Measurements from ENCODE around the gene NID2. TPM values are rescaled to one million over a fixed set of nuclear protein-coding genes. Genes with fewer than 3 reads are reported as not detected.

The NID2 gene
- total and polyA plus RNA-seq, 9 of the 15 experiments (the other 6 are each of a cell fraction or from before 2014, with no cell fraction given): 0.04 to 0.45 (median 0.16) TPM; not detected in 3

DNA sequence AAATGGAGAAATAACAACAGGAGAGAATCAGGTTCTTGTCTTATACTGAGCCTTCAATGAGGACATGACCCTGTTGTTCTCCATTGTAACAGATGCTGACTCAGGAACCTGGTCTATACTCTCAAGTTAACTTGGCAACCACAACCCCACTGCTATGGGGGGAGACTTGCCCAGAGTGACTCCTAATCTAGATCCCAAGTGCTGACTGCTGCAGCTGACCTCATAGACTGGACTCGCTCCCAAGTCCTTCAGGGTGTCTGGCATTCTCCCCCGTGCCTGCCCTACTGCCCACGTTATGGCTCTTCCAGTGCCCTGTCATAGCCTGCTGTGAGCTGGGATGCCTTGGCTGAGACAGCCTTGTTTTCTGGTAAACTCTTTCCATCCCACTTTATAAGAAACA, 37.1 kb downstream of the NID2 start:
- no peaks in the 10 kb centered on the region; a peak in 1 of 5 replicates for H3K4me1 ChIP-seq (replicated peaks in 1 of 2; ENCODE audit: control insufficient read depth in 2 of 2, insufficient read depth in 2 of 2, low read length in 2 of 2)
- no peaks in the 10 kb centered on the region for H3K79me2 ChIP-seq (ENCODE audit: control insufficient read depth, insufficient read depth, low read length)
- FAIRE-seq (no peak), ATAC-seq (no peak), DNase-seq (ENCODE audit: extremely low read depth in 1 of 4, low spot score in 3 of 4) (no peak)
- intact Hi-C loops (cut with micrococcal nuclease) (no loop called here), in situ Hi-C loops (cut with MboI) (no loop called here)
- no peak overlapping the region for H3K27ac ChIP-seq (ENCODE audit: extremely low read depth, low read depth, low read length)
- H3K9me1 ChIP-seq (ENCODE audit: control insufficient read depth, insufficient read depth, low read length): no peaks in the 10 kb centered on the region
- H3K4me2 ChIP-seq (ENCODE audit: insufficient read depth, low read length): no peak overlapping the region
- ChIA-PET CTCF (ENCODE audit: low intra/inter-chr PET ratio) (no interaction called here), POLR2A (no interaction called here)
- no peak overlapping the region for H3K4me3 ChIP-seq
- no TSS peak for BruUV-seq (replicated peaks)
- no peak overlapping the region for H2AFZ ChIP-seq (ENCODE audit: low read depth, low read length)
- H3K27me3 ChIP-seq (ENCODE audit: control insufficient read depth in 2 of 2, insufficient read depth in 2 of 2, low read length in 2 of 2): peaks cover 0 to 4% of the 10 kb centered on the region in 2 experiments; a peak in 1 of 5 replicates
- TF ChIP-seq BHLHE40 (IDR thresholded peaks at IDR 0.05; ENCODE audit: low read length) (no peak), C11orf30 (IDR thresholded peaks at IDR 0.05; ENCODE audit: low read depth) (peak; percentile 20; the same call in 1 of the 2 replicates), TARDBP (IDR thresholded peaks at IDR 0.05) (no peak)
- TF ChIP-seq, protein P1, sequence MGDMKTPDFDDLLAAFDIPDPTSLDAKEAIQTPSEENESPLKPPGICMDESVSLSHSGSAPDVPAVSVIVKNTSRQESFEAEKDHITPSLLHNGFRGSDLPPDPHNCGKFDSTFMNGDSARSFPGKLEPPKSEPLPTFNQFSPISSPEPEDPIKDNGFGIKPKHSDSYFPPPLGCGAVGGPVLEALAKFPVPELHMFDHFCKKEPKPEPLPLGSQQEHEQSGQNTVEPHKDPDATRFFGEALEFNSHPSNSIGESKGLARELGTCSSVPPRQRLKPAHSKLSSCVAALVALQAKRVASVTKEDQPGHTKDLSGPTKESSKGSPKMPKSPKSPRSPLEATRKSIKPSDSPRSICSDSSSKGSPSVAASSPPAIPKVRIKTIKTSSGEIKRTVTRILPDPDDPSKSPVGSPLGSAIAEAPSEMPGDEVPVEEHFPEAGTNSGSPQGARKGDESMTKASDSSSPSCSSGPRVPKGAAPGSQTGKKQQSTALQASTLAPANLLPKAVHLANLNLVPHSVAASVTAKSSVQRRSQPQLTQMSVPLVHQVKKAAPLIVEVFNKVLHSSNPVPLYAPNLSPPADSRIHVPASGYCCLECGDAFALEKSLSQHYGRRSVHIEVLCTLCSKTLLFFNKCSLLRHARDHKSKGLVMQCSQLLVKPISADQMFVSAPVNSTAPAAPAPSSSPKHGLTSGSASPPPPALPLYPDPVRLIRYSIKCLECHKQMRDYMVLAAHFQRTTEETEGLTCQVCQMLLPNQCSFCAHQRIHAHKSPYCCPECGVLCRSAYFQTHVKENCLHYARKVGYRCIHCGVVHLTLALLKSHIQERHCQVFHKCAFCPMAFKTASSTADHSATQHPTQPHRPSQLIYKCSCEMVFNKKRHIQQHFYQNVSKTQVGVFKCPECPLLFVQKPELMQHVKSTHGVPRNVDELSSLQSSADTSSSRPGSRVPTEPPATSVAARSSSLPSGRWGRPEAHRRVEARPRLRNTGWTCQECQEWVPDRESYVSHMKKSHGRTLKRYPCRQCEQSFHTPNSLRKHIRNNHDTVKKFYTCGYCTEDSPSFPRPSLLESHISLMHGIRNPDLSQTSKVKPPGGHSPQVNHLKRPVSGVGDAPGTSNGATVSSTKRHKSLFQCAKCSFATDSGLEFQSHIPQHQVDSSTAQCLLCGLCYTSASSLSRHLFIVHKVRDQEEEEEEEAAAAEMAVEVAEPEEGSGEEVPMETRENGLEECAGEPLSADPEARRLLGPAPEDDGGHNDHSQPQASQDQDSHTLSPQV (IDR thresholded peaks at IDR 0.05): no peak
- no peaks in the 10 kb centered on the region for H3K36me3 ChIP-seq (ENCODE audit: control insufficient read depth, insufficient read depth, low read length)
- 12% methylated on average over 3 of the region's 3 CpGs for WGBS (ENCODE audit: insufficient coverage, low coverage, missing lambda C conversion rate)
- H4K20me1 ChIP-seq (replicated peaks; ENCODE audit: control insufficient read depth, insufficient read depth, low read length): no peaks in the 10 kb centered on the region
- H3K9me3 ChIP-seq (replicated peaks; ENCODE audit: control insufficient read depth, insufficient read depth, low read depth, low read length): no peaks in the 10 kb centered on the region
- no peak overlapping the region for H3K9ac ChIP-seq (ENCODE audit: insufficient read depth in 1 of 2, low read depth in 2 of 2, low read length in 2 of 2)

Measured in K562 (cell line).